Sigmoid colon (tissue), 4 donors: ENCODE results near the gene SEC14L1.

Source experiments
- EP300 ChIP-seq, 4 donors: sonication (generic); formaldehyde crosslinking; IDR thresholded peaks; one replicate each; pipeline ENCODE4 v1.6.1; 2017; ENCODE audit warnings: antibody characterized with exemption in 4 of 4
- POLR2A ChIP-seq, 2 donors: fragments of 450-650 bp; IDR thresholded peaks; one replicate each; pipeline ENCODE4 v1.6.1; 2016; ENCODE audit warnings: antibody characterized with exemption in 2 of 2, mild to moderate bottlenecking in 2 of 2, moderate library complexity in 2 of 2
- POLR2AphosphoS5 ChIP-seq, 4 donors: sonication (generic); formaldehyde crosslinking; IDR thresholded peaks; one replicate each; pipeline ENCODE4 v1.6.1; 2017; ENCODE audit warnings: antibody characterized with exemption in 4 of 4
- TF ChIP-seq, protein P1 (sequence below), 4 experiments: fragments of 450-650 bp in 3 of 4; fragments of 200-600 bp in 1 of 4; IDR thresholded peaks; one replicate each; pipeline ENCODE4 v1.5.1; 2016 to 2019; ENCODE audit warnings: antibody characterized with exemption in 4 of 4, mild to moderate bottlenecking in 3 of 4, moderate library complexity in 2 of 4

- TF ChIP-seq, protein P1, sequence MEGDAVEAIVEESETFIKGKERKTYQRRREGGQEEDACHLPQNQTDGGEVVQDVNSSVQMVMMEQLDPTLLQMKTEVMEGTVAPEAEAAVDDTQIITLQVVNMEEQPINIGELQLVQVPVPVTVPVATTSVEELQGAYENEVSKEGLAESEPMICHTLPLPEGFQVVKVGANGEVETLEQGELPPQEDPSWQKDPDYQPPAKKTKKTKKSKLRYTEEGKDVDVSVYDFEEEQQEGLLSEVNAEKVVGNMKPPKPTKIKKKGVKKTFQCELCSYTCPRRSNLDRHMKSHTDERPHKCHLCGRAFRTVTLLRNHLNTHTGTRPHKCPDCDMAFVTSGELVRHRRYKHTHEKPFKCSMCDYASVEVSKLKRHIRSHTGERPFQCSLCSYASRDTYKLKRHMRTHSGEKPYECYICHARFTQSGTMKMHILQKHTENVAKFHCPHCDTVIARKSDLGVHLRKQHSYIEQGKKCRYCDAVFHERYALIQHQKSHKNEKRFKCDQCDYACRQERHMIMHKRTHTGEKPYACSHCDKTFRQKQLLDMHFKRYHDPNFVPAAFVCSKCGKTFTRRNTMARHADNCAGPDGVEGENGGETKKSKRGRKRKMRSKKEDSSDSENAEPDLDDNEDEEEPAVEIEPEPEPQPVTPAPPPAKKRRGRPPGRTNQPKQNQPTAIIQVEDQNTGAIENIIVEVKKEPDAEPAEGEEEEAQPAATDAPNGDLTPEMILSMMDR (IDR thresholded peaks at IDR 0.05): no peak
- TF ChIP-seq EP300 (IDR thresholded peaks at IDR 0.05) (no peak), POLR2AphosphoS5 (IDR thresholded peaks at IDR 0.05) (no peak), POLR2A (IDR thresholded peaks at IDR 0.05) (no peak)
Observed at GRCh38 chr17:77222356-77222755, 81.6 kb downstream of the SEC14L1 start.
